NCI-H446 treated with DMSO at 0.1 percent for 48 hours (cell line): ENCODE results near the gene ARHGAP4.
A peak's percentile ranks its signal among the peaks of the same experiment; 100 is the strongest.

Source experiments
- DNase-seq: peaks from one replicate; lab custom pipeline; 2025; lab: John Stamatoyannopoulos, UW

ARHGAP4 gene

GRCh38 chrX:153927672-153927921, 1.5 kb upstream of the ARHGAP4 start:
- DNase-seq, result no peak

- peak; percentile 9 for DNase-seq
These were observed 1.0 kb upstream of the ARHGAP4 start for GRCh38 chrX:153926858-153927671.

- DNase-seq, result no peak
These were observed 441 bp upstream of the ARHGAP4 start for GRCh38 chrX:153926552-153926857.

GRCh38 chrX:153925387-153925738, 701 bp downstream of the ARHGAP4 start:
- DNase-seq, result no peak

GRCh38 chrX:153924149-153924861, 1.8 kb downstream of the ARHGAP4 start:
- DNase-seq, result peak; percentile 7

GRCh38 chrX:153922932-153923857, 2.9 kb downstream of the ARHGAP4 start:
- no peak for DNase-seq

GRCh38 chrX:153921511-153922446, 4.3 kb downstream of the ARHGAP4 start:
- DNase-seq, result no peak

- DNase-seq, result no peak
These were observed 5.0 kb downstream of the ARHGAP4 start for GRCh38 chrX:153921070-153921469.

GRCh38 chrX:153920546-153920945, 5.5 kb downstream of the ARHGAP4 start:
- no peak for DNase-seq

- no peak for DNase-seq
These were observed 6.8 kb downstream of the ARHGAP4 start for GRCh38 chrX:153919281-153919680.

GRCh38 chrX:153917869-153918268, 8.2 kb downstream of the ARHGAP4 start:
- no peak for DNase-seq

- no peak for DNase-seq
These were observed 12.4 kb downstream of the ARHGAP4 start for GRCh38 chrX:153913701-153914100.

GRCh38 chrX:153913211-153913610, 12.9 kb downstream of the ARHGAP4 start:
- no peak for DNase-seq

- DNase-seq, result no peak
These were observed 14.3 kb downstream of the ARHGAP4 start for GRCh38 chrX:153911798-153912197.

GRCh38 chrX:153910446-153910845, 15.6 kb downstream of the ARHGAP4 start:
- no peak for DNase-seq

GRCh38 chrX:153909980-153910360, 16.1 kb downstream of the ARHGAP4 start:
- no peak for DNase-seq

- DNase-seq, result no peak
These were observed 16.8 kb downstream of the ARHGAP4 start for GRCh38 chrX:153909024-153909979.

- no peak for DNase-seq
These were observed 17.7 kb downstream of the ARHGAP4 start for GRCh38 chrX:153908219-153908860.

- DNase-seq, result no peak
These were observed 18.6 kb downstream of the ARHGAP4 start for GRCh38 chrX:153907456-153907855.
